OCI-LY7 (cell line): ENCODE data around the gene PLXNC1. TPM values are rescaled to one million over a fixed set of nuclear protein-coding genes. Genes with fewer than 3 reads are reported as not detected.

Experiments
- BruUV-seq: library from RNA; stranded (reverse); fragments of 400-500 nt; replicated peaks from 2 replicates; lab custom pipeline; 2021; lab: Mats Ljungman, UMichigan
- CTCF ChIA-PET: fragments of 300-600 bp; sonication (Branson Sonifier 250); formaldehyde crosslinking; loops from one replicate; lab custom pipeline; 2022; ENCODE audit warnings: antibody characterized with exemption; ENCODE audit not compliant: unreplicated experiment; lab: Charles Lee
- POLR2A ChIA-PET: fragments of 300-600 bp; sonication (Branson Sonifier 250); formaldehyde crosslinking; loops from one replicate; lab custom pipeline; 2022; ENCODE audit warnings: antibody characterized with exemption; lab: Charles Lee
- DNase-seq: peaks from one replicate; pipeline ENCODE4 v3.0.0-alpha.2; 2015; ENCODE audit warnings: low spot score
- H2AFZ ChIP-seq: fragments of 200-600 bp; sonication (generic), shearing (Covaris generic); 2 replicates; pipeline ENCODE4 v1.6.1; 2014; ENCODE audit warnings: mild to moderate bottlenecking, antibody characterized with exemption, low read length, moderate library complexity
- H3K27ac ChIP-seq: fragments of 200-600 bp; sonication (generic); 2 replicates; pipeline ENCODE4 v1.5.1; 2014; ENCODE audit warnings: mixed run types, low read depth, mild to moderate bottlenecking, moderate library complexity, low read length, inconsistent platforms; ENCODE audit not compliant: poor library complexity, severe bottlenecking
- H3K36me3 ChIP-seq: fragments of 200-600 bp; sonication (generic); 2 replicates; pipeline ENCODE4 v1.6.1; 2014; ENCODE audit warnings: mild to moderate bottlenecking, antibody characterized with exemption, low read length, moderate library complexity, mixed read lengths; ENCODE audit not compliant: insufficient read depth
- H3K4me1 ChIP-seq: fragments of 200-600 bp; sonication (generic); 2 replicates; pipeline ENCODE4 v1.5.1; 2014; ENCODE audit warnings: mild to moderate bottlenecking, low read length; ENCODE audit not compliant: insufficient read depth, poor library complexity, severe bottlenecking
- H3K4me2 ChIP-seq: fragments of 200-600 bp; sonication (generic); 2 replicates; pipeline ENCODE4 v1.6.1; 2014; ENCODE audit warnings: mild to moderate bottlenecking, low read length
- H3K4me3 ChIP-seq: fragments of 200-600 bp; sonication (generic); 2 replicates; pipeline ENCODE4 v1.5.1; 2014; ENCODE audit warnings: mild to moderate bottlenecking, low read depth, low read length; ENCODE audit not compliant: poor library complexity, severe bottlenecking
- H3K79me2 ChIP-seq: fragments of 200-600 bp; sonication (generic); 2 replicates; pipeline ENCODE4 v1.6.1; 2016; ENCODE audit warnings: low read depth, mild to moderate bottlenecking, low read length, moderate library complexity, mixed read lengths; ENCODE audit not compliant: insufficient read depth
- H3K9me2 ChIP-seq: fragments of 200-600 bp; sonication (generic); 2 replicates; pipeline ENCODE4 v1.6.1; 2016; ENCODE audit warnings: mild to moderate bottlenecking, low read length, mixed read lengths; ENCODE audit not compliant: insufficient read depth
- H3K9me3 ChIP-seq: fragments of 200-600 bp; sonication (generic); 2 replicates; pipeline ENCODE4 v1.6.1; 2014; ENCODE audit warnings: mild to moderate bottlenecking, mixed run types, low read length, mixed read lengths
- H4K20me1 ChIP-seq: fragments of 200-600 bp; sonication (generic); 2 replicates; pipeline ENCODE4 v1.6.1; 2014; ENCODE audit warnings: mild to moderate bottlenecking, antibody characterized with exemption, low read length, moderate library complexity, mixed read lengths; ENCODE audit not compliant: insufficient read depth
- CTCF ChIP-seq: fragments of 200-600 bp; sonication (generic); conservative IDR thresholded peaks from 2 replicates; pipeline ENCODE4 v1.5.1; 2014; ENCODE audit warnings: mild to moderate bottlenecking, antibody characterized with exemption, low read length, moderate library complexity, mixed read lengths
- EZH2phosphoT487 ChIP-seq: fragments of 200-600 bp; sonication (generic); IDR thresholded peaks from 2 replicates; pipeline ENCODE4 v1.6.1; 2018; ENCODE audit warnings: low read depth, borderline replicate concordance, mild to moderate bottlenecking, mixed run types, antibody characterized with exemption, low read length, moderate library complexity, mixed read lengths
- intact Hi-C: fragments of 100-400 bp; cut with micrococcal nuclease; formaldehyde crosslinking; loops from one replicate; pipeline ENCODE4 v1.10.0; 2022; ENCODE audit not compliant: unreplicated experiment
- total RNA-seq, 2 experiments: library from RNA; depleted of rRNA in 1 of 2; stranded (reverse); fragments of >200 nt in 1 of 2; shearing (Covaris generic) in 1 of 2; gene quantifications; 2 replicates each; pipeline ENCODE4 v1.2.3, GENCODE V29; 2014 to 2022

Gene PLXNC1
- total RNA-seq, 2 experiments from 2014 or later = 4.5 to 8.0 TPM

DNA sequence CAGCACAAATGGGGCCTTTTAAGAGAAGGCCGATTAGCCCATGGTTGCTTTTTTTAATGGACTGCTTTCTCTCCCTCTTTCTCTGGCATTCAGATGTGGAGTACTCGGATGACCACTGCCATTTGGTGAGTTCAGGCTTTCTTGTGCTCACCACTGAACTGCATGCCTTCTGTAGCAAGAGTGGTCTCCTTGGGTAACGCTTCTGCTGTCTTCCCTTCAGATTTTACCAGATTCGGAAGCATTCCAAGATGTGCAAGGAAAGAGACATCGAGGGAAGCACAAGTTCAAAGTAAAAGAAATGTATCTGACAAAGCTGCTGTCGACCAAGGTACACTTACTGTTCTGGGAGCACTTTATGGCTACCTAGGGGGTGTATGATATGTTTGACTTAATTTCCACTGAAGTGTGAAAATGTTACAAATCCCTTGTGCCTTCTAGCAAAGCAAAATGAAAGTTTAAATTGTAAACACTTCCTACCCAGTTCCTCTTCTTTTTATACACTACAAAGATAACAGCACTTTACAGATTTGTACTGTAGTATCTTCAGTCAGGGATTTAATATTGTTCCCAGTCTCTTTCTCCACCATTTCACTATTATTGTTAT, 148.8 kb downstream of the PLXNC1 start:
- Histone ChIP-seq H3K9me2 (no peaks in the 10 kb centered on the region), H3K79me2 (no peaks in the 10 kb centered on the region), H3K4me2 (no peak overlapping the region), H3K36me3 (peaks cover 16% of the 10 kb centered on the region), H2AFZ (no peak overlapping the region), H3K4me1 (no peaks in the 10 kb centered on the region), H4K20me1 (no peaks in the 10 kb centered on the region), H3K4me3 (no peak overlapping the region), H3K9me3 (no peaks in the 10 kb centered on the region), H3K27ac (no peak overlapping the region)
- POLR2A ChIA-PET = no interaction called here
- DNase-seq = peak; percentile 6
- no TSS peak for BruUV-seq
- CTCF ChIA-PET = no interaction called here
- TF ChIP-seq EZH2phosphoT487 (no peak), CTCF (no peak)
- intact Hi-C loops = no loop called here

DNA sequence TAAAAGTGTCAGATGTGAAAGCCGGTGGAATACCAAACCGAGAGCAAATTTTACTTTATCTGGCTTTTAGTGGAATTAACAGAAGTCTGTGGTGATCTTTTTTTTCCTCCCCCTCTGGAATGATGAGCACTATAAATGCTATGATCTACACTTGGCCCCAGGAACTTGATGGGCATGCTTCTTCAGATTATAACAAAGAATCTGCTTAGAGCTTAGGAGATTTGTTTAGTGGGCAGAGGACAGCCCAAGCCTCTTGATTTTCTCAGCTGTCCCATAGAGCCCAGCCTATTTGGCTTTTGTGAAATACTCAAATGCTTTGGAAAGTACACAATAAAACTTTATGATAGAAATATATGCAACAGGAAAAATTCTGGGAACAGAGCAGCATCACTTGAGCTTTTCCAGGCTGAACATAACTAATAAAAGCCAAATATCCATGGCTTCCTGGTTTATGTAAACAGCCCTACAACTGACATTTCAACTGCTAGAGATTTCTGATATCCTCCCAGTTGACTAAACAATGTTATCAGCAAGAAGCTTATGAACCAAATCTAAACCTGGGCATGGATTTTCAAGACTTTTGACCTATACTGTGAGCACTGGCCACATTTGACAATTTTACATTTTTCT, 149.6 kb downstream of the PLXNC1 start:
- H3K27ac ChIP-seq = no peak overlapping the region
- no peak overlapping the region for H3K4me3 ChIP-seq
- H3K36me3 ChIP-seq = peaks cover 22% of the 10 kb centered on the region
- no TSS peak for BruUV-seq
- H3K4me1 ChIP-seq = no peaks in the 10 kb centered on the region
- no peaks in the 10 kb centered on the region for H3K9me2 ChIP-seq
- CTCF ChIA-PET = no interaction called here
- DNase-seq = no peak
- intact Hi-C loops = no loop called here
- no peak overlapping the region for H2AFZ ChIP-seq
- POLR2A ChIA-PET = interaction anchor here (0.6 kb wide), 1 partner anchor 9 kb away, joined by 3 read pairs; no protein-coding TSS in a partner anchor
- no peaks in the 10 kb centered on the region for H3K9me3 ChIP-seq
- H3K79me2 ChIP-seq = no peaks in the 10 kb centered on the region
- TF ChIP-seq CTCF (no peak), EZH2phosphoT487 (no peak)
- no peak overlapping the region for H3K4me2 ChIP-seq
- no peaks in the 10 kb centered on the region for H4K20me1 ChIP-seq

GRCh38 chr12:94299846-94300245, 151.5 kb downstream of the PLXNC1 start:
- Histone ChIP-seq H3K79me2 (no peaks in the 10 kb centered on the region), H3K36me3 (peaks cover 40% of the 10 kb centered on the region), H3K4me1 (no peaks in the 10 kb centered on the region), H3K9me2 (no peaks in the 10 kb centered on the region), H2AFZ (no peak overlapping the region), H3K9me3 (no peaks in the 10 kb centered on the region), H3K4me3 (no peak overlapping the region), H3K27ac (no peak overlapping the region), H3K4me2 (no peak overlapping the region), H4K20me1 (no peaks in the 10 kb centered on the region)
- ChIA-PET CTCF (no interaction called here), POLR2A (interaction anchor here (0.7 kb wide), 1 partner anchor 65 kb away, joined by 3 read pairs; no protein-coding TSS in a partner anchor)
- no peak for TF ChIP-seq EZH2phosphoT487
- no peak for TF ChIP-seq CTCF
- intact Hi-C loops = no loop called here
- BruUV-seq = no TSS peak
- no peak for DNase-seq
